Duodenal mucosa (tissue), 2 donors: ENCODE results near the gene MRPL16.
A peak's percentile ranks its signal among the peaks of the same experiment; 100 is the strongest.

Experiments used
- H3K27ac ChIP-seq: one replicate; pipeline ENCODE4 v1.7.0; 2013; ENCODE audit warnings: low read depth, low read length
- H3K27me3 ChIP-seq, 2 donors: one replicate each; pipeline ENCODE4 v1.7.0; 2013; ENCODE audit warnings: low read length in 2 of 2, control low read depth in 1 of 2; ENCODE audit not compliant: insufficient read depth in 2 of 2, control insufficient read depth in 1 of 2
- H3K36me3 ChIP-seq, 2 donors: one replicate each; pipeline ENCODE4 v1.7.0; 2013; ENCODE audit warnings: low read length in 2 of 2, control low read depth in 1 of 2; ENCODE audit not compliant: insufficient read depth in 2 of 2, control insufficient read depth in 1 of 2
- H3K4me1 ChIP-seq, 2 donors: one replicate each; pipeline ENCODE4 v1.7.0; 2013; ENCODE audit warnings: low read length in 2 of 2, control low read depth in 1 of 2; ENCODE audit not compliant: insufficient read depth in 2 of 2, control insufficient read depth in 1 of 2
- H3K4me3 ChIP-seq, 2 donors: one replicate each; pipeline ENCODE4 v1.7.0; 2013; ENCODE audit warnings: low read length in 2 of 2, low read depth in 1 of 2
- H3K9ac ChIP-seq, 2 donors: one replicate each; pipeline ENCODE4 v1.7.0; 2013; ENCODE audit warnings: low read length in 2 of 2, low read depth in 1 of 2
- H3K9me3 ChIP-seq, 2 donors: one replicate each; pipeline ENCODE4 v1.7.0; 2013; ENCODE audit warnings: low read length in 2 of 2, control low read depth in 1 of 2; ENCODE audit not compliant: control insufficient read depth in 1 of 2

Gene MRPL16

DNA sequence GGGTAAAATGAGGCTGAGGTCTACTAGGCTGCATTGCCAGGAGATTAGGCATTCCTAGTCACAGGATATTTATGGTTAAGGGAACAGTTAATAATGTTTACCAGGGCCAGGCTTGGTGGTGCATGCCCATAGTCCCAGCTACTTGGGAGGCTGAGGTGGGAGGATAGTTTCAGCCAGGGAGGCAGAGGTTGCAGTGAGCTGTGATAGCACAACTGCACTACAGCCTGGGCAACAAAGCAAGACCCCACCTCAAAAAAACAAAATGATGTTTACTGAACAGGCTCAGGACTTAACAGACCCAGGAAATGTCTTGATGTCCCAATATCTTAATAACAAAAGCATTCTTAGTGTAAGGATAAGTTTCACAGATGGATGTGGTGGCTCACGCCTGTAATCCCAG, 2.8 kb upstream of the MRPL16 start:
- Histone ChIP-seq H3K36me3 (peaks cover 0 to 3% of the 10 kb centered on the region in 2 donors), H3K9ac (no peak overlapping the region), H3K4me1 (peaks cover 5% of the 10 kb centered on the region in 2 donors), H3K27ac (no peak overlapping the region), H3K27me3 (no peaks in the 10 kb centered on the region), H3K9me3 (no peaks in the 10 kb centered on the region), H3K4me3 (no peak overlapping the region)

GRCh38 chr11:59812220-59812619, 1.6 kb upstream of the MRPL16 start:
- Histone ChIP-seq H3K9ac (no peak overlapping the region), H3K27ac (no peak overlapping the region), H3K36me3 (peaks cover 6 to 11% of the 10 kb centered on the region in 2 donors), H3K9me3 (no peaks in the 10 kb centered on the region), H3K4me1 (peaks cover 5 to 13% of the 10 kb centered on the region in 2 donors), H3K27me3 (no peaks in the 10 kb centered on the region), H3K4me3 (no peak overlapping the region)

DNA sequence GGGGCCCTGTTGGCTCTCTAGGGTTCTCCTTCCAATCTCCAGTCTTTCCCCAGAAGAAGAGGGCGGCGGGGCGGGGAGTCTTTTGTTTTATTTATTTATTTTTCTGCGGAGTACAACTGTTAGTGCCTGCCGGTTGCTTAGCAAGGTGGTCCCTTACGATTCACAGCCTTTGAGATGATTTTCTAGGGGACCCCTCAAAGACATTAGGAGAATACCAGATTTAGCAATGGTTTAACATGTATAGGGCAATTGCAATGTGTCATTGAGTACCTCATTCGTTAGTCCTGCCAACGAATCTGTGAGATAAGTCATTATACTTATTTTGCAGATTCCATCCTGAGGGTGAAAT, 307 bp upstream of the MRPL16 start:
- Histone ChIP-seq H3K36me3 (peaks cover 13 to 24% of the 10 kb centered on the region in 2 donors), H3K4me1 (peaks cover 5 to 17% of the 10 kb centered on the region in 2 donors), H3K27me3 (no peaks in the 10 kb centered on the region), H3K27ac (no peak overlapping the region), H3K9ac (no peak overlapping the region), H3K4me3 (peak overlapping the region; percentile 80 to 96), H3K9me3 (no peaks in the 10 kb centered on the region)

GRCh38 chr11:59807047-59807610, 3.4 kb downstream of the MRPL16 start:
- peaks cover 5 to 17% of the 10 kb centered on the region in 2 donors for H3K4me1 ChIP-seq
- H3K9me3 ChIP-seq: no peaks in the 10 kb centered on the region
- H3K36me3 ChIP-seq: peaks cover 28 to 49% of the 10 kb centered on the region in 2 donors
- H3K27me3 ChIP-seq: no peaks in the 10 kb centered on the region
- no peak overlapping the region for H3K27ac ChIP-seq
- no peak overlapping the region for H3K9ac ChIP-seq
- no peak overlapping the region for H3K4me3 ChIP-seq

- H3K9ac ChIP-seq: no peak overlapping the region
- H3K4me1 ChIP-seq: peaks cover 16 to 34% of the 10 kb centered on the region in 2 donors
- H3K27me3 ChIP-seq: no peaks in the 10 kb centered on the region
- H3K36me3 ChIP-seq: peaks cover 32 to 49% of the 10 kb centered on the region in 2 donors
- no peak overlapping the region for H3K4me3 ChIP-seq
- H3K9me3 ChIP-seq: no peaks in the 10 kb centered on the region
- H3K27ac ChIP-seq: no peak overlapping the region
Observed at GRCh38 chr11:59804061-59804460, 6.5 kb downstream of the MRPL16 start.

- H3K4me1 ChIP-seq: peaks cover 16 to 32% of the 10 kb centered on the region in 2 donors
- no peak overlapping the region for H3K4me3 ChIP-seq
- no peaks in the 10 kb centered on the region for H3K9me3 ChIP-seq
- H3K9ac ChIP-seq: no peak overlapping the region
- H3K27ac ChIP-seq: no peak overlapping the region
- H3K27me3 ChIP-seq: no peaks in the 10 kb centered on the region
- peaks cover 29 to 42% of the 10 kb centered on the region in 2 donors for H3K36me3 ChIP-seq
Observed at GRCh38 chr11:59802639-59803176, 7.9 kb downstream of the MRPL16 start.

DNA sequence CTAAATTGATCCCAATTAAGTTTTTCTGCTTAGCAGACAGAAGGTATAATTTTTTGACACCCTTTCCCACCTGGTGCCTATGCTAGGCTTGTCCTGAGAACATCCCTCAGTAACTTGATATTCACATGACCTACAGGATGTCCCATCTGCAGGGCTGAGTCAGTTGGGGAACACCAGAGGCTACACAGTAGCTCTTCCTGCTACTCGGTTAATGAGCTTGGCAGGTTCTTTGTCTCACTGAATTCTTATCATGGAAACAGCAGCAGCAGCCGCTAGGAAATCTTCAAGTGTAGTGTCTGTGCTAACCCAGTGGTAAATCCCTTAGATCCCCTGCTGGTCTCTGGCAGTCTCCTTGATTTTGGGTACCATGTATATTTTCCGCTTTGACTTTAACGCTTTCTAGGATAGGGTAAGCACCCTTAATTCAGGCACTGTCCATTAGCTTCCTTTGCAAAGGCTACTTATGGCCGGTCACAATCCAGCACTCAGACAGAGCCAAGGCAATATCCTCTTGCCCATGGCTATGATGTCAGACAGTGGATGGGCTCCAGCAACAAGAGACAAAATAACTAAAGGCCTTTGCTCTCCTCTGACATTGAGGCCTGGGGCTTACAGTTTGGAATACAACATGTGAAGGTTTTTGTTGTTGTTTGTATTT, 8.5 kb downstream of the MRPL16 start:
- Histone ChIP-seq H3K4me3 (no peak overlapping the region), H3K27me3 (no peaks in the 10 kb centered on the region), H3K9me3 (no peaks in the 10 kb centered on the region), H3K27ac (no peak overlapping the region), H3K9ac (no peak overlapping the region), H3K36me3 (peaks cover 27 to 43% of the 10 kb centered on the region in 2 donors), H3K4me1 (peaks cover 16 to 26% of the 10 kb centered on the region in 2 donors)

DNA sequence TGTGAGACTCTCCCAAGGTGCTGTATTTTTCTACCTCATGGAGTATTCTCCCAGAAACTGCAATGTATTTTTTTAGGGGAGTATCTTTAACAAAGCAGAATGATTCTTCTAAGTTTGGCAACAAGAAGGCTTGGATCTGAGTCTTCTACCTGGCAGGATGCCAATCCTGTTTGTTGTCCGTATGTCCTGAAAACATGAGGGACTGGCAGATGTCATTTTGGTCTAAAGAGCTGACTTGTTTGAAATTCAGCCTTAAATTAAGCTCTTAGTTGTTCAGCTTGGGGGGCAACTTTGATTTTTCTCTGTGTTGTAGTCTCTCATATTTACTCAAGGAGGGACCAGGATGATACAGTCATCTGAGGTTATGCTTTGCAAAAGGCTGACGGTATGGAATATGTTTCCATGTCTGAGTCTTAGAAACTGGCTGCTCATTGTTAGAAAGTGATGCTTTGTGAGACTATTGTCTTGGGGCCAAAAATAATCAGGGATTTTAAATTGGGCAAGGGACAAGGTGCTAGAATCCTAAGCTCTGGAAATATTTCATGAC, 9.3 kb downstream of the MRPL16 start:
- Histone ChIP-seq H3K36me3 (peaks cover 25 to 36% of the 10 kb centered on the region in 2 donors), H3K27ac (no peak overlapping the region)

DNA sequence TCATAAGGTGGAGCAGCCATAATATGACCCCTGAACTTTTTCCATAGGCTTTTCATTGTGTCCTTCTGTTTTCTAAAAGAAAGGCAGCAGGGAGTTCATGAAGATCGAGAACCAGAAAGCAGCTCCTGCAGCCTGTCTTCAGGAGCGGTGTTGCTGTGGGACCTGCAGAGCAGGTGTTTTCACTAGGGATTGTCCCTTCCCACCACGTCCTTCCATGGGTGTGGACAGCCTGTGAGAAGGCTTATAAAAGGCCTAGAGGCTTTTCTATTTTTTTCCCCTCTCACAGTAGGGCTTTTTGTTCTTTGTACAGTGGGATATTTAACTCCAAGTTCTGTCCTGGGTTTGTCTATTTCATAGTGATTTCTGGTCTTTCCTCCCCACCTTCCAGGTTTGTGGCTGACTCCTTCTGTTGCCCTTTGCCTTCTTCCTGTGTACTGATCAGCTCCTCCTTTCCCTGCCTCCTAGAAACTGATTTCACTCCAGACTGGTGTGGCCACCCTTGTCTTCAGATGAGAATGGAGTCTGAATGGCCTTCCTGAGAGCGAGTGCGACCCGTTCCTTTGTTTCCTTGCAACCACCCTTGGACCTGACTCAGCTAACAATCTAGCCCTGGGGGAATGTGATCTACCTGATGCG, 10.1 kb downstream of the MRPL16 start:
- H3K27ac ChIP-seq: no peak overlapping the region
- H3K9me3 ChIP-seq: no peaks in the 10 kb centered on the region
- H3K36me3 ChIP-seq: peaks cover 25 to 36% of the 10 kb centered on the region in 2 donors

More for the DNA sequence above, 9.3 kb downstream of the MRPL16 start:
- no peak overlapping the region for H3K4me3 ChIP-seq
- no peak overlapping the region for H3K9ac ChIP-seq
- H3K27me3 ChIP-seq: no peaks in the 10 kb centered on the region
- H3K4me1 ChIP-seq: peaks cover 16 to 22% of the 10 kb centered on the region in 2 donors
- no peaks in the 10 kb centered on the region for H3K9me3 ChIP-seq

GRCh38 chr11:59794417-59794816, 16.2 kb downstream of the MRPL16 start:
- H3K9me3 ChIP-seq: no peaks in the 10 kb centered on the region
- H3K27ac ChIP-seq: no peak overlapping the region
- H3K36me3 ChIP-seq: peaks cover 47 to 73% of the 10 kb centered on the region in 2 donors
- H3K27me3 ChIP-seq: no peaks in the 10 kb centered on the region
- H3K4me3 ChIP-seq: no peak overlapping the region
- H3K9ac ChIP-seq: no peak overlapping the region
- H3K4me1 ChIP-seq: no peaks in the 10 kb centered on the region

More for the DNA sequence above, 10.1 kb downstream of the MRPL16 start:
- Histone ChIP-seq H3K4me1 (peaks cover 16 to 22% of the 10 kb centered on the region in 2 donors), H3K9ac (no peak overlapping the region), H3K27me3 (no peaks in the 10 kb centered on the region), H3K4me3 (no peak overlapping the region)
